ENCODE results near the gene SARM1. TPM values are rescaled to one million over a fixed set of nuclear protein-coding genes. Genes with fewer than 3 reads are reported as not detected.

The SARM1 gene
- total and polyA plus RNA-seq, 2 of the 8 experiments (the other 6 are each of a cell fraction or from before 2014, with no cell fraction given), result 5.8 to 9.2 TPM

- no peak for TF ChIP-seq E2F6 (IDR thresholded peaks at IDR 0.05)
- 0 out of 2 replicates have a peak, but pooled peaks have one; percentile 28 for TF ChIP-seq GABPA (IDR thresholded peaks at IDR 0.05; ENCODE audit: borderline replicate concordance, insufficient read depth, low read length)
- TF ChIP-seq, protein P1, sequence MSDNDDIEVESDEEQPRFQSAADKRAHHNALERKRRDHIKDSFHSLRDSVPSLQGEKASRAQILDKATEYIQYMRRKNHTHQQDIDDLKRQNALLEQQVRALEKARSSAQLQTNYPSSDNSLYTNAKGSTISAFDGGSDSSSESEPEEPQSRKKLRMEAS (IDR thresholded peaks at IDR 0.05), result no peak; the same call in 1 of the 2 replicates
- TF ChIP-seq HDAC6 (IDR thresholded peaks at IDR 0.05; ENCODE audit: low read depth, low read length), result no peak
- no peak for TF ChIP-seq KDM1A (IDR thresholded peaks at IDR 0.05; ENCODE audit: borderline replicate concordance, low read length)
- TF ChIP-seq, protein P2, sequence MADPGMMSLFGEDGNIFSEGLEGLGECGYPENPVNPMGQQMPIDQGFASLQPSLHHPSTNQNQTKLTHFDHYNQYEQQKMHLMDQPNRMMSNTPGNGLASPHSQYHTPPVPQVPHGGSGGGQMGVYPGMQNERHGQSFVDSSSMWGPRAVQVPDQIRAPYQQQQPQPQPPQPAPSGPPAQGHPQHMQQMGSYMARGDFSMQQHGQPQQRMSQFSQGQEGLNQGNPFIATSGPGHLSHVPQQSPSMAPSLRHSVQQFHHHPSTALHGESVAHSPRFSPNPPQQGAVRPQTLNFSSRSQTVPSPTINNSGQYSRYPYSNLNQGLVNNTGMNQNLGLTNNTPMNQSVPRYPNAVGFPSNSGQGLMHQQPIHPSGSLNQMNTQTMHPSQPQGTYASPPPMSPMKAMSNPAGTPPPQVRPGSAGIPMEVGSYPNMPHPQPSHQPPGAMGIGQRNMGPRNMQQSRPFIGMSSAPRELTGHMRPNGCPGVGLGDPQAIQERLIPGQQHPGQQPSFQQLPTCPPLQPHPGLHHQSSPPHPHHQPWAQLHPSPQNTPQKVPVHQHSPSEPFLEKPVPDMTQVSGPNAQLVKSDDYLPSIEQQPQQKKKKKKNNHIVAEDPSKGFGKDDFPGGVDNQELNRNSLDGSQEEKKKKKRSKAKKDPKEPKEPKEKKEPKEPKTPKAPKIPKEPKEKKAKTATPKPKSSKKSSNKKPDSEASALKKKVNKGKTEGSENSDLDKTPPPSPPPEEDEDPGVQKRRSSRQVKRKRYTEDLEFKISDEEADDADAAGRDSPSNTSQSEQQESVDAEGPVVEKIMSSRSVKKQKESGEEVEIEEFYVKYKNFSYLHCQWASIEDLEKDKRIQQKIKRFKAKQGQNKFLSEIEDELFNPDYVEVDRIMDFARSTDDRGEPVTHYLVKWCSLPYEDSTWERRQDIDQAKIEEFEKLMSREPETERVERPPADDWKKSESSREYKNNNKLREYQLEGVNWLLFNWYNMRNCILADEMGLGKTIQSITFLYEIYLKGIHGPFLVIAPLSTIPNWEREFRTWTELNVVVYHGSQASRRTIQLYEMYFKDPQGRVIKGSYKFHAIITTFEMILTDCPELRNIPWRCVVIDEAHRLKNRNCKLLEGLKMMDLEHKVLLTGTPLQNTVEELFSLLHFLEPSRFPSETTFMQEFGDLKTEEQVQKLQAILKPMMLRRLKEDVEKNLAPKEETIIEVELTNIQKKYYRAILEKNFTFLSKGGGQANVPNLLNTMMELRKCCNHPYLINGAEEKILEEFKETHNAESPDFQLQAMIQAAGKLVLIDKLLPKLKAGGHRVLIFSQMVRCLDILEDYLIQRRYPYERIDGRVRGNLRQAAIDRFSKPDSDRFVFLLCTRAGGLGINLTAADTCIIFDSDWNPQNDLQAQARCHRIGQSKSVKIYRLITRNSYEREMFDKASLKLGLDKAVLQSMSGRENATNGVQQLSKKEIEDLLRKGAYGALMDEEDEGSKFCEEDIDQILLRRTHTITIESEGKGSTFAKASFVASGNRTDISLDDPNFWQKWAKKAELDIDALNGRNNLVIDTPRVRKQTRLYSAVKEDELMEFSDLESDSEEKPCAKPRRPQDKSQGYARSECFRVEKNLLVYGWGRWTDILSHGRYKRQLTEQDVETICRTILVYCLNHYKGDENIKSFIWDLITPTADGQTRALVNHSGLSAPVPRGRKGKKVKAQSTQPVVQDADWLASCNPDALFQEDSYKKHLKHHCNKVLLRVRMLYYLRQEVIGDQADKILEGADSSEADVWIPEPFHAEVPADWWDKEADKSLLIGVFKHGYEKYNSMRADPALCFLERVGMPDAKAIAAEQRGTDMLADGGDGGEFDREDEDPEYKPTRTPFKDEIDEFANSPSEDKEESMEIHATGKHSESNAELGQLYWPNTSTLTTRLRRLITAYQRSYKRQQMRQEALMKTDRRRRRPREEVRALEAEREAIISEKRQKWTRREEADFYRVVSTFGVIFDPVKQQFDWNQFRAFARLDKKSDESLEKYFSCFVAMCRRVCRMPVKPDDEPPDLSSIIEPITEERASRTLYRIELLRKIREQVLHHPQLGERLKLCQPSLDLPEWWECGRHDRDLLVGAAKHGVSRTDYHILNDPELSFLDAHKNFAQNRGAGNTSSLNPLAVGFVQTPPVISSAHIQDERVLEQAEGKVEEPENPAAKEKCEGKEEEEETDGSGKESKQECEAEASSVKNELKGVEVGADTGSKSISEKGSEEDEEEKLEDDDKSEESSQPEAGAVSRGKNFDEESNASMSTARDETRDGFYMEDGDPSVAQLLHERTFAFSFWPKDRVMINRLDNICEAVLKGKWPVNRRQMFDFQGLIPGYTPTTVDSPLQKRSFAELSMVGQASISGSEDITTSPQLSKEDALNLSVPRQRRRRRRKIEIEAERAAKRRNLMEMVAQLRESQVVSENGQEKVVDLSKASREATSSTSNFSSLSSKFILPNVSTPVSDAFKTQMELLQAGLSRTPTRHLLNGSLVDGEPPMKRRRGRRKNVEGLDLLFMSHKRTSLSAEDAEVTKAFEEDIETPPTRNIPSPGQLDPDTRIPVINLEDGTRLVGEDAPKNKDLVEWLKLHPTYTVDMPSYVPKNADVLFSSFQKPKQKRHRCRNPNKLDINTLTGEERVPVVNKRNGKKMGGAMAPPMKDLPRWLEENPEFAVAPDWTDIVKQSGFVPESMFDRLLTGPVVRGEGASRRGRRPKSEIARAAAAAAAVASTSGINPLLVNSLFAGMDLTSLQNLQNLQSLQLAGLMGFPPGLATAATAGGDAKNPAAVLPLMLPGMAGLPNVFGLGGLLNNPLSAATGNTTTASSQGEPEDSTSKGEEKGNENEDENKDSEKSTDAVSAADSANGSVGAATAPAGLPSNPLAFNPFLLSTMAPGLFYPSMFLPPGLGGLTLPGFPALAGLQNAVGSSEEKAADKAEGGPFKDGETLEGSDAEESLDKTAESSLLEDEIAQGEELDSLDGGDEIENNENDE (IDR thresholded peaks at IDR 0.05; ENCODE audit: insufficient replicate concordance, low read length), result no peak
- no peak for TF ChIP-seq MAFK (IDR thresholded peaks at IDR 0.05; ENCODE audit: low read depth, low read length)
- no peak for TF ChIP-seq TEAD4 (IDR thresholded peaks at IDR 0.05; ENCODE audit: low read depth, low read length)
Measured at GRCh38 chr17:28371245-28372202, at the start of gene SARM1 (continued).

All from H1 (cell line).